Neuron (in vitro differentiated cells): Measurements from ENCODE around the gene DHX30.
A peak's percentile ranks its signal among the peaks of the same experiment; 100 is the strongest.

Experiments
- H2AFZ ChIP-seq: one replicate; pipeline ENCODE4 v1.6.1; 2013; ENCODE audit warnings: low read depth, mild to moderate bottlenecking, inconsistent platforms, low read length, moderate library complexity
- H3K27me3 ChIP-seq: one replicate; pipeline ENCODE4 v1.6.1; 2013; ENCODE audit warnings: low read length; ENCODE audit not compliant: insufficient read depth
- H3K36me3 ChIP-seq: one replicate; pipeline ENCODE4 v1.6.1; 2013; ENCODE audit warnings: low read length; ENCODE audit not compliant: insufficient read depth
- H3K4me1 ChIP-seq: one replicate; pipeline ENCODE4 v1.6.1; 2013; ENCODE audit warnings: low read length; ENCODE audit not compliant: insufficient read depth
- H3K4me3 ChIP-seq: 2 replicates; pipeline ENCODE4 v1.5.1; 2013; ENCODE audit warnings: mild to moderate bottlenecking, low read length, moderate library complexity
- H3K9me3 ChIP-seq: one replicate; pipeline ENCODE4 v1.6.1; 2013; ENCODE audit warnings: low read length

DHX30 gene

GRCh38 chr3:47890126-47890827 is 87.3 kb downstream of the DHX30 start:
- Histone ChIP-seq H3K27me3 (no peaks in the 10 kb centered on the region), H2AFZ (peak overlapping the region; percentile 20), H3K4me3 (peak overlapping the region; percentile 39), H3K36me3 (no peaks in the 10 kb centered on the region), H3K4me1 (peaks cover 54% of the 10 kb centered on the region), H3K9me3 (no peaks in the 10 kb centered on the region)

GRCh38 chr3:47890828-47891612 is 88.1 kb downstream of the DHX30 start:
- Histone ChIP-seq H3K9me3 (peaks cover 2% of the 10 kb centered on the region), H3K4me3 (peak overlapping the region; percentile 3), H3K36me3 (no peaks in the 10 kb centered on the region), H2AFZ (no peak overlapping the region), H3K27me3 (no peaks in the 10 kb centered on the region), H3K4me1 (peaks cover 54% of the 10 kb centered on the region)

- H3K4me3 ChIP-seq: no peak overlapping the region
- H3K4me1 ChIP-seq: peaks cover 54% of the 10 kb centered on the region
- no peak overlapping the region for H2AFZ ChIP-seq
- no peaks in the 10 kb centered on the region for H3K36me3 ChIP-seq
- H3K27me3 ChIP-seq: no peaks in the 10 kb centered on the region
- peaks cover 2% of the 10 kb centered on the region for H3K9me3 ChIP-seq
Observed at GRCh38 chr3:47891613-47892005, 88.7 kb downstream of the DHX30 start.

GRCh38 chr3:47892286-47893040 is 89.5 kb downstream of the DHX30 start:
- Histone ChIP-seq H2AFZ (no peak overlapping the region), H3K4me1 (peaks cover 54% of the 10 kb centered on the region), H3K36me3 (peaks cover 3% of the 10 kb centered on the region), H3K4me3 (no peak overlapping the region), H3K27me3 (no peaks in the 10 kb centered on the region), H3K9me3 (peaks cover 2% of the 10 kb centered on the region)

GRCh38 chr3:47895241-47895640 is 92.3 kb downstream of the DHX30 start:
- H3K36me3 ChIP-seq: peaks cover 3% of the 10 kb centered on the region

GRCh38 chr3:47896736-47897135 is 93.8 kb downstream of the DHX30 start:
- H3K4me1 ChIP-seq: peaks cover 38% of the 10 kb centered on the region
- no peak overlapping the region for H3K4me3 ChIP-seq
- H3K36me3 ChIP-seq: peaks cover 3% of the 10 kb centered on the region
- no peaks in the 10 kb centered on the region for H3K27me3 ChIP-seq
- H2AFZ ChIP-seq: no peak overlapping the region
- peaks cover 2% of the 10 kb centered on the region for H3K9me3 ChIP-seq

More at GRCh38 chr3:47895241-47895640, 92.3 kb downstream of the DHX30 start:
- H3K9me3 ChIP-seq: peaks cover 2% of the 10 kb centered on the region
- no peak overlapping the region for H2AFZ ChIP-seq
- no peaks in the 10 kb centered on the region for H3K27me3 ChIP-seq
- H3K4me3 ChIP-seq: no peak overlapping the region
- H3K4me1 ChIP-seq: peaks cover 52% of the 10 kb centered on the region

GRCh38 chr3:47897954-47898353 is 95.0 kb downstream of the DHX30 start:
- Histone ChIP-seq H3K27me3 (no peaks in the 10 kb centered on the region), H3K36me3 (peaks cover 3% of the 10 kb centered on the region), H3K9me3 (peaks cover 2% of the 10 kb centered on the region), H3K4me1 (peaks cover 26% of the 10 kb centered on the region), H3K4me3 (no peak overlapping the region), H2AFZ (no peak overlapping the region)

GRCh38 chr3:47899495-47900108 is 96.7 kb downstream of the DHX30 start:
- H2AFZ ChIP-seq: no peak overlapping the region
- H3K36me3 ChIP-seq: peaks cover 6% of the 10 kb centered on the region

More at GRCh38 chr3:47899495-47900108, 96.7 kb downstream of the DHX30 start:
- Histone ChIP-seq H3K9me3 (peaks cover 2% of the 10 kb centered on the region), H3K4me1 (peaks cover 15% of the 10 kb centered on the region), H3K4me3 (no peak overlapping the region), H3K27me3 (no peaks in the 10 kb centered on the region)
